Ramos (cell line): ENCODE measurements around the gene CCDC185.

Experiments used
- in situ Hi-C: fragments of 300-500 bp; cut with MboI; formaldehyde crosslinking; loops from one replicate; pipeline ENCODE4 v1.14.3; 2022; ENCODE audit warnings: low sequenced_read_pairs; ENCODE audit not compliant: unreplicated experiment

CCDC185 gene

DNA sequence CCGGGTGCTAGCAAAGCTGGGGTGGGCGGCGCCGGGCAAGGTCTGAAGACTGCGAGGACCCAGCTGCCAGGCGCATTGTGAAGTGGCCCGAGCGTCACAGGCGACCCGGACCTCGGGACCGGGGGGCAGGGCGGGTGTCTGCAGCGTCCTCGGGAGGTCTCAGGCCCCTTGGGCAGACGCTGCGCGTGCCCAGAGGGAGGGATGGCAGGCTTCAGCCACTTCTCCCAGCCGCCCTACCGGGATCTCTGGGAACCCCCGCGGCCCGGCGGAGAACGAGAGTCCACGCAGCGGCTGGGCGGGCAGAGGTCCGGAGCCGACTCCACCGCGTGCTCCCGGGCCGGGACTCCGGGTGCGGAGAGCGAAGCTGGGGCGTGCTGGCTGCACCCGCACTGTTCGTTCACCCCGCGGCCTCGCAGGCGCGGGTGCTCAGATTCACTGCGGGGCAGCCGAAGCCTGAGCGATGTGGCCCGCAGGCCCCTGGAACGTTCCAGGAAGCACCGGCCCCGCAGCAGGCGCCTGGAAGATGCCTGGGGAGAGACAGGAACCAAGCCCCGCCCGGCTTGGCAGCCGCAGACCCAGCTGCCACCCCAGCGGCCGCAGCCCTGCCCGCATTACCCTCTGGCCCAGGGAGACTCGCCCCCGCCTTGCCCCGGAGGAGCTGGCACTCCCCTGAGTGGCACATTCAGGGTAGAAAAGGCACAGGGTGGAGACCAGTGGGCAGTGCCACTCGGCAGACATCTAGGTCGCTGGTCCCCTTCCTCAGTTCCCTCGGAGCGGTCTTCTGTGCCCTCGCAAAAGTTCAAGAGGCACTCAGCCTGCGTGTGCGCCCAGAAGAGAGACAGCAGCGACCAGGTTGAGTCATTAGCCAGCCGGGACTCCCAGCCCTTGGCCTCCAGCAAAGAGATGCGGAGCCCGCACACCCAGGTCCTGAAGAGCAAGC is at the start of gene CCDC185:
TSS of gene CCDC185 (plus strand) at position 141 of the 940 bp plus-strand sequence. CDS start at position 202, 61 bp downstream.
- in situ Hi-C loops, result no loop called here

DNA sequence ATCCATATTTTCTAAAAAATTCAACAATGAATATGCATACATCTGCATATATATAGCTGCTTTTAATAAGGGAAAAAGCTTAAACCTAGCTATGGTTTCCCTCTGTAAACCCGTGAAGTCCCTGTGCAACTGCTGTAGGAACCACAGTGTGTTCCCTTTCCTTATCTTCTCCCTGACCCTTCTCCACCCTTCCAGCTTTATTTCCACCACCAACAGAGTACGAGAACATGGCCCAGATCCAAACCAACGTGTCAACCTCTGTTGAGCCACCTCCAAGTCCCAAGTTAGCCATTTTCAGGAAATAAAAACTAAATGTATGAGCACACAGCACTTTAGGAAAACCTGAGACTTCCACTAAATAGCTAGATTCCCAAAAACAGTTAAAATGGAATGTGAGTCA is 49.5 kb upstream of the CCDC185 start:
- in situ Hi-C loops, result no loop called here

DNA sequence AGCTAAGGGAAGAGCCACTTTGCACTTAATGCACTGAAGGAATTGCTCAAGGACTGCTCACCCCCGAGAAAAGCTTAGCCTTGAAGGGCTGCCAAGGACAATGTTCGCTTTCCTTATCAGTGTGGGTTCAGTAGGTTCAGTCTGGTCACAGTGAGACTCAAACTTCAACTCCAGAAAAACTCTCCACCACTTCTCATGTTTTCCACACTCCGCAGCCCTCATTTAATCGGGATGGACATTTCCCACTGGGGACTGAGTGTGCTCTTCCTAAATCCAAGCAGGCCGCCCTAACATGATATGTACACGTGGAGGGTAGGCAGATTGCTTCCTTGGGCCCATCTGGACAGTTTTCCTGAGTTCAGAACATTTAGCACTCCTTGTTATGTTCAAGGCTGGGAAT is 48.7 kb upstream of the CCDC185 start:
- in situ Hi-C loops, result no loop called here

DNA sequence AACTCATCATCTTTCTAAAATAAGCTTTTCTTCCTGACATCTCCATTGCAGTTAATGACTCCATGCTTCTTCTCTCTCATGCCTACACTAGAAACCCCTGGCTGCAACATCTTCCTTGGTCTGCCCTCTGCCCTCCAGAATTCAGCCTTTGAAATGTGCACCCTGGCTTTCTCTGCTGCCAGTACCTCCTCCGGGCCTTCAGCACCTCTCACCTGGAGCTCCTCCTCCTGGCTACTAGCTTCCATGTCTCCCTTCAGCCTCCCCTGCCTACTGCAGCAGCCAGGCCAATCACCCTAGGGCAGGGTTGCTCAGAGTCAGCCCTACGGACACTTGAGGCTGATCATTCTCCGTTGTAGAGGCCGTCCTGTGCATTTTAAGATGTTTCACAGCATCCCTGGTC is 47.5 kb upstream of the CCDC185 start:
- in situ Hi-C loops, result no loop called here

DNA sequence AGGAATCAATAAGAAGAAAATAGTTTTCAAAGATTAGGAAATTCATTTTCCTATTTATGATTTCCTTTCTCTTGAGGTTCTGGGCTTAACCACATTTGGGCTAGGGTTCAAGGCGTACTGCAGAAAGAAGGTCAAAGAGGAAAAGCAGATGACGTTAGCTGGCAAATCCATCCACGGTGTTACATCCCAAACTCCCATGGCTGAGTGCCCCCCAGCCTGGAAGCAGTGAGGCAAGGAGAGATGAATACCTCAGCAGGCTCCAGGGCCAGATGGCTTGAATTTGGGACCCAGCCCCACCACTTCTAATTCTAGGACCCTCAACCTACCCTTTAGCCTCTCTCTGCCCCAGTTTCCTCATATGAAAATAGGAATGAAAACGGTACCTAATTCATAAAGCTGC is 46.9 kb upstream of the CCDC185 start:
- in situ Hi-C loops, result no loop called here

DNA sequence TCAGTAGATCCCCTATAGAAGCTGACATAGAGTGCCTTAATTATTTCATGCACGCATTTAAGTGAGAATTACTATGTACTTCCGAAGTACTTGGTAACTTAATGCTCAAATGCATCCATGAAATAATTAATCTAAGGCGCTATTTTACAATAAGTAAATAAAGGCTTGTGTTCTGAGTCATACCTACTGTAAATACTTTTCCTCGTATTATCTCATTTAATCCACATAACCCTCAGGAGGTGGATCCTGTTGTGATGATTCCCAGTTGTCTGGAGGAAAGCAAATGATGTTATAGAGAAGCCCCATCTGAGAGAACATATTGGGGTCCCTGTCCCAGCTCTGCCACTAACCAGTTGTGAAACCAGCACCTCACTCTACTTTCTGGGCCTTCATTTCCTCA is 45.6 kb upstream of the CCDC185 start:
- in situ Hi-C loops, result no loop called here

DNA sequence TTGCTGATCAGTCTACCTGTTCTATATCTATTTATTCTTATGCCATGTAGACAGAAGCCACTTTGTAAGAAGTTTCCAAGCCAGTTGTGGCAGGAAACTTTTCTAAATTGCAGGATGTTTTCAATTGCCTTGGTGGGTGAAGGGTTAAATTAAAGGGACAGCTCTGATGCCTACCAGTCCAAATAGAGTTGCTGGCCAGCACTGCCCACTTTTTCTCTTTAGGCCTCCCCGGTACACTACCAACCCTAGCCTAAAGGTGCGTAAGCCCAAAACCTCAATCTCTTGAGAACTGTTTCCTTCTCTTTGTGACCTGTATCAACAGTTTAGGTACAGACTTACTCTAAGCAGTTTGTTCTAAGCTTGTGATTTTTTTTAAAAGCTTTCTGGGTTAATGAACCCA is 44.8 kb upstream of the CCDC185 start:
- in situ Hi-C loops, result no loop called here

DNA sequence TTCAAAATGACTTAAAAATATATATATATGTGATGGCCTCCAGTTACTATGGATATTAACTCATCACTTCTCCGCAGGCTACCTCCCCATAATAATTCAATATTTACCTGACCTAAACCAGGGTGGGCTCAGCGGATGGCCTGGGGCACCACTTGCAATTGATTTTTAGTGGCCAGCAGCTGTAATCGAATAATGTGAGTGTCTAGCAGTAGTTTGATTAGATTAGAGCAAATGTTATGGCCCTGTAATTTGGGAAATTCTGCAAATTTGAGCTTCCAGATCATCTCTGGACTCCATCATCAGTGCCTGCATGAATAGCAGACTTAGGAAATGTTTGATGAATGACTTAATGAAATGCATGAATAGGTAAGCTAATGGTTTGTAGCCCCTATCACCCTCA is 44.0 kb upstream of the CCDC185 start:
- in situ Hi-C loops, result no loop called here

DNA sequence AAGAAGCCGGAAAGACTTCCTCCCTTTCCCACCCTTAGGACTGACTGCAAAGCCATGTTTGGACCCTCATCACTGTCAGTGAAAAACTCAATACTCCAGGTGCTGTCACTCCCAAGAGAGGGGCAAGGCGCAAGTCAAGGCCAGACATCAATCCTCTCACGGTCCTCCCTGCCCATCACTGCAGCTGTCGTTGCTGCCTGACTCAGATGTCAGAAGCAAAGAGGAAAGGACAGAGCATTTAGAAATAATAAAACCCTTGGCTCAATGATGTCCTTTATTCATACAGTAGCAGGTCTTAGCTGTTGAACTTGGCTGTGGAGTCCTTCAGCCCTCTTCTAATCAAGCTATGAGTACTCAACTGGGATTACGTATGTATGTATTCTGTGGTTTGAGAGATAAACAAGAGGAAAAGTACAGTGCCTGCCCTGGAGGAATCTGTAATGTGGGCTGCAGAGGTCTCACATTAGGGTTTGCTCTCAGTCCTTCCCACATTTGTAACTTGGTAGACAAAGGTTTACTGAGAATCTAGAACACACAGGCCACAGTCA is 42.8 kb upstream of the CCDC185 start:
- in situ Hi-C loops, result no loop called here

DNA sequence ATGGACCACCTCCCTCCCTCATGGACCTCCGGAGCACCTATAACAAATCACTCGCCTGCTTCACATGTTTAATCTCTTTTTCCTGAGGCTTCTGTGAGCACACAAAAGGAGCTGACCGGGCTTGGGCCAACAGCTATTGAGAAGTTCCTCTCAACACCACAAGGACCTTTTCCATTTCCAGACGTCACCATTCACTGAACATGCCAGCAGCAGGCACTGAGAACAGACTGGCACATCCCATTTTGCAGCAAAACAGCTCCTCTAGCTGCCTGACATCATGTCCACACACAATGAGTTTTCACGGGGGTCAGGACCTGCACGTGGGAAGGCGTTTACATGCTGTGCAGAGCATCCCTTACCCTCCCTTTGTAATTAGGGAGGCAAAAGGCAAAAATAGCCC is 40.3 kb upstream of the CCDC185 start:
- in situ Hi-C loops, result no loop called here

DNA sequence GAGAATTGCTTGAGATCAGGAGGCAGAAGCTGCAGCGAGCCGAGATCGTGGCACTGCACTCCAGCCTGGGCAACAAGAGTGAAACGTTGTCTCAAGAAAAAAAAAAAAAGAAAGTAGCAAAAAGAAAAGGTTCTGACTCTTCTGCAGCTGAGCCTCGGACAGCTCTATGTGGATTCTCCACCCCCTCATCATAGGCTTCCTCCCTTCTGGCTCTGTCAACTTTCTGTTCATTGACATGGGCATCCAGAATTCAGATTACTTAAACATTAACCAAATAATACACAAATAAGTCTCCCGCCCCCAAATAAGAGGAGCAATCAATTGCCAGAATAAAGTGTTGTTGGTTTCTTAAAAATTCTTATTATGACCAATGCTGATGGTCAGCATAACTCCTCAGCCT is 39.3 kb upstream of the CCDC185 start:
- in situ Hi-C loops, result no loop called here

DNA sequence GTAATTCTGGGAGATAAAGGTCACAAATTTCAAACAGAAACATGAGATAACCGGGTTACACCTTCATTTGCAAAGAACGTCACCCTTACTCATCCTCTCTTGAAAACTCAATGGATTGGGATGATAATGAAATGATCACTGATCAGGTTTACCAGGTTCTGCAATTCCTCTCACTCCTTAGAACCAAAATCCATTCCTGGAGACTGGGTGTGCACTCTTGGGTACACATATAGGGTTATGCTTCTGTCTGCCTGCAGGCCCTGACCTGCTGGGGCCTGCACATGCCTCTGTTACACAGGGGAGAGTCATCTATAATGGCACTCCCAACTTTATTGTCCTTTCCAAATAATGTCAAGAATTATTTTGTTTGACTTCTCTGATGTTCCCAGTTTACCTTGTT is 37.5 kb upstream of the CCDC185 start:
- in situ Hi-C loops, result no loop called here

DNA sequence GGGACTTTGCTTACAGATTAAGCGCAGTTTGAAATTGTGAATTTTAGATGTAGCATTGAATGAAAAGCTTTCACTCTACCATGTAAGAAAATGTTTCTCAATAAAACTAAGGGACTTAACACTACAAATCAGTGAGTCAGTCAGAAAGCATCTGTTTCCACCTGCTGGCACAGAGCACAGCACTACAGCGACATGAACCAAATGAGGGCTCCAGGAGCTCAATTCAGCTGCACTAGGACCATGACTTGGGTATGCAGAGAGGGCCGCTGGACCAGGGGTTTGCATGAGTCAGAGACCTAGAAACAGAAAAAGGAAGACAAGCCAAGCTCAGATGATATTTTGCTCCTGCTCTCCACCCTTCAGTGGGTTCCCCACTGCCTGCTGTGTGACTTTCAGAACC is 34.4 kb upstream of the CCDC185 start:
- in situ Hi-C loops, result no loop called here

DNA sequence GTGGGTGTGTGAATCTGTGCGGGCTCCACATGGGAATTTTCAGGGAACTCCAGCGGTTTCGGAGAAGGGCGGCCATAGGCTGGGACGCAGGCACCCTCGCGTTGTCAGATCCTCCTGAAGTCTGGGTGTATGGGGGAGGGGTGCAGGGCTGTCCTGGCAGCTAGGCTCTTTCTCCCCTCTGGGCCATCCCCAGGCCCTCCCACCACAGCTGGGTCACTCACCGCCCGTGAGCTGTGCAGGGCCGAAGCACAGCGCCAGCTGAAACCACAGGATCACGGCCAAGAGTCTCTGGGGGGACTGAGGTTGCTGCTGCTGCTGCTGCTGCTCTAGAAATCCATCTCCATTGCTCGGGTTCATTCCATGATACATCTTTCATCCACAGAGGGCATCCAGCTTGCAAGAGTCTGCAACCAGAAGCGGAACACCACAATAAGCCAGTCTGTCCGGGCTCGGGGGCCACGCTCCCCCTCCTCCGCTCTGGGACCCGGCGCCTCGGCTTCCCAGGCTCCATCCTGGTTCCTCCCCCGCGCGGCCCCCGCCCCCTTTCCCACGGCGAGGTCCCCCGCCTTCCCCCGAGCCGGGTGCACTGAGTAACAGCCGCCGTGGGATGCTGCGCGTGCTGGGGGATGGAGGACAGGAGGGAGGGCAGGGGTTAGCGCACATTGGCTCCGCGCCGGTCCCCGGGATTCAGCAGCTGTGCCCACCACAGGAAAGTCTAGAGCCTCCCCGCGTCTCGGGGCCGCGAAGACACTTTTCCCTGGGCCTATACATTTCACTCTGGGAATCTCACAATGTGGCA is 30.0 kb upstream of the CCDC185 start:
- in situ Hi-C loops, result no loop called here

DNA sequence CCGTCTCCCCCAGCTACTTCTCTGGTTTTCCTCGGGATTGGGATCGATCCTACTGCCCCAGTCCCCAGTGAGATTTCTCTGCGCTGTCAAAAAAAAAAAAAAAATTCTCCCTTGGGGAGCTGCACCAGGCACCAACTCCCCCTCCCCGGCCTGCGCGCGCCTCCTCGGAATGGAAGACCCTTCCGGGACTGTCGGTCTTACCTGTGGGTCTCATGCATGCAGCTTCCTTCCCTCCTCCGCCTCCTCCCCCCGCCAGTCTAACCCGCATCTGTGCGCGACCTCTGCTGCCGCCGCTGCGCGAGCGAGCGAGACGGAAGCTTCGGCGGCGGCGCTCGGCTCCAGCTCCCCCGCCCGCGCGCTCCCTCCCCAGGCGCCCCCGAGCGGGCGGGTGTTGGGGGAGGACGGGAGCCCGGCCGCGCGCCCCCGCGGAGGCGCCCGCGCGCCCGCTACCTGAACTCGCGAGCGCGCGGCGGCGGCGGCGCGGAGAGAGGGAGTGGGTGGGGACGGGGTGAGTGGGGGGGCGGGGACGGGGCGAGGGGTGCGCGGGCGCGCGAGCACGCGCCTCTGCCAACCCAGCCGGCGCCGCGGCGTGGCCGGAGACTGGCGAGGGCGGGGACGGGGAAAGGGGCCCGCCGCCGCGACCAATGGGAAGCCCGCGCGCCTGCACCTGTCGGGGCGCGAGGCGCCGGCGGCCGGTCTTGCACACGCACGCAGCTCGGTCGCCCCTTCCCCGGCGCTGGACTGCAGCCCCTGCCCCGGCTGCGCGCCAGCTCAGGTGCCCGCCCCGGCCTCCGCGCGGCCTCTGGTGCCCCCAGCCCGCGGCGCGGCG is 29.1 kb upstream of the CCDC185 start, which contains the start of gene SUSD4:
TSS of gene SUSD4 (minus strand) at position 321 of the 829 bp plus-strand sequence. CDS start 751 bp downstream, outside the sequence.
- in situ Hi-C loops, result no loop called here

DNA sequence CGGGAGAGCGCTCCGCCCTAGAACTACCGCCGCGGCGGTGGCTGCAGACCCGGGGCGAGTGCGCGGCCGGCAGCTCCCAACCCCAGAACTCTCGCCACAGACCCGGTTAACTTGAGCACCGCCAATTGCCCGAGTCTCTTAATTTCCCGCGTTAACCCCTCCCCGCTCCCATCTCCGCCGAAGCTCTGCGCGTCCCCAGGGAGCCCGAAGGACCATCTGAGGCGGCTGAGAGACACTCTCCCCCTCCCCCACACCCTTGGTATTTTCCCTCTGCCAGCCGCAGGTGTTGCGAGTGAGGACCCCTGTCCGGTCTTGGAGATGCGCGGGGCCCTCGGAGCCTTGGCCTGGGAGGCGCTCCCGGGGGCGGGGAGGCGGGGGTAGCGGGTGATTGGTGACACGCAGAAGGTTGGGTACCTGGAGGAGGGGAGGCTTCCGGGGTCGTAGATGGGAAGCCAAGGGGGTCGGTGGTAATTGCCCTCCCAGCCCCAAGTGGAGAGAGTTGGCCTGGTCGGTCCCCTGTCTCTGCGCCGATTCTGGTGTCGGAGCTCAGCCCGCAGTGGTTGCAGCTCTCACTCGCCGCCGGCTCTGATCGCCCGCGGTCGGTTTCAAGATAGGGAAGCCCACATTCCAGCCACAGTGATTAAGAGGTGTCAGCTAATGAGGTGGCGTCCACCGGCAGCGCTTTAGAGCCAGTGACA is 28.4 kb upstream of the CCDC185 start:
- in situ Hi-C loops, result no loop called here

DNA sequence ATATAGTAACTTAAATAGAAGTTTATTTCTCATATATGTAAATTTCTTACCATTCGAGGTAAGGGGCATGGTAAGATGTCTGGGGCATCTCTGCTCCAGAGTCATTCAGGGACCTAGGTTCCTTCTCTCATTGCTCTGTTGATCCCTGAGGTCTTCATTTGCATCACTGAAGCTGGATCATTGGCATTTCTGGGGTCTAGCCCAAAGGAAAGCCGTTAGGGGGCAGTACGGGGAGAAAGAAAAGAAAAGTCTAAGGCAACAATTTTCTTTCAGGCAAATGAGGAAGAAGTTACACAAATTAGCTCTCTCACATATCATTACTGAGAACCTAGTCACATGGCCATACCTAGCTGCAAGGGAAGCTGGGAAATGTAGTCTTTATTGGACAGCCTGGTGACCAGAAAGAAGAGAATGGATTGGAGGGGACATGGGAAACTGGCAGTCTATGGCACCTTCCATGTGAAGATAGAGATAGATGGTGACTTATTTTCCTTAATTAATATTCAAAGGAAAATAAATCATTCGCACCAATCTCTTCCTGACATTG is 19.1 kb upstream of the CCDC185 start:
- in situ Hi-C loops, result no loop called here

DNA sequence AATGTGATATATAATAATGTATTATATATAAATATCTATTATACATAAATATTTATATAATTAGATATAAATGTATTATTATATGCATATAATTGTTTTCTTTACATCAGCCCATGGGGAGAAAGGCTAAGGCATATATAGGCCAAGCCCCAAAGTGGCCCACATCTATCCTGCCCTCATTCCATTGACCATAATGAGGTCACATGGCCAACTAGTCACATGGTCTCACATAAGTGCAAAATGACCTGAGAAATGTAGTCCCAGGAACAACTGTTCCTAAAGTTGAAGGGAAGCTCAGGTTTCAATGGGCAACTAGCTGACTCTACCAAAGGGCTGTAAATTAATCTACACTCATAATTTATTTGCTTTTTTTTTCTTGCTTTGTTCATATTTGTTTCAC is 14.5 kb upstream of the CCDC185 start:
- in situ Hi-C loops, result no loop called here

DNA sequence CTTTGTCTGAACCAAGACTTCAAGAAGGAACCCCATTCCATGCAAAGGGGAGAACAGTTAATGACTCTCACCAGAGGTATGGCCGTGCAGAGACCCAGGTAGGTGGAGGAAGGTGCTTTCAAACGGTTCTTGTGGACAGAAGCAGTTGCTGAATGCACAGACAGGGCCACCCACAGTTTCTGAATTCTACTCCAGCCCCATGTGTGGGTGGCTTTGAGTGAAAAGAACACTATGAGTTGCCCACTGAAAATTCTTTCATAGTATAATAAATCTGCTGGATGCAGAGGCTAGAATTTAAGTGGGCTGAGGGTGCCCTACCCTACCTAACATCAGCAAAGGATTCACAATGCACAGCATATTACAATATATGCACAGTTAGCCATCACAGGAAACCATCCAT is 7.2 kb upstream of the CCDC185 start:
- in situ Hi-C loops, result no loop called here
